DOHH2 (cell line): ENCODE measurements around the gene MEGF11.

Experiments
- H3F3A ChIP-seq: fragments of 200-600 bp; sonication (generic), shearing (Covaris generic); 2 replicates; pipeline ENCODE4 v1.6.0; 2016; ENCODE audit warnings: antibody characterized with exemption, mild to moderate bottlenecking; ENCODE audit not compliant: control insufficient read depth, insufficient read depth
- H3K27ac ChIP-seq: fragments of 200-600 bp; sonication (generic); 2 replicates; pipeline ENCODE4 v1.5.1; 2014; ENCODE audit warnings: low read depth, mild to moderate bottlenecking, low read length, moderate library complexity
- H3K27me3 ChIP-seq: fragments of 200-600 bp; sonication (generic); 2 replicates; pipeline ENCODE4 v1.6.1; 2014; ENCODE audit warnings: mild to moderate bottlenecking, low read length, mixed read lengths; ENCODE audit not compliant: control insufficient read depth
- H3K36me3 ChIP-seq: fragments of 200-600 bp; sonication (generic); 2 replicates; pipeline ENCODE4 v1.6.1; 2014; ENCODE audit warnings: mild to moderate bottlenecking, low read length, moderate library complexity, mixed read lengths; ENCODE audit not compliant: control insufficient read depth
- H3K4me1 ChIP-seq: fragments of 200-600 bp; sonication (generic); 2 replicates; pipeline ENCODE4 v1.6.1; 2014; ENCODE audit warnings: mild to moderate bottlenecking, low read length, mixed read lengths; ENCODE audit not compliant: control insufficient read depth
- H3K4me2 ChIP-seq: fragments of 200-600 bp; sonication (generic); 2 replicates; pipeline ENCODE4 v1.6.0; 2014; ENCODE audit warnings: mild to moderate bottlenecking, low read length, moderate library complexity
- H3K4me3 ChIP-seq: fragments of 200-600 bp; sonication (generic); 2 replicates; pipeline ENCODE4 v1.5.1; 2014; ENCODE audit warnings: mild to moderate bottlenecking, low read length, mixed read lengths
- H3K79me2 ChIP-seq: fragments of 200-600 bp; sonication (generic); 2 replicates; pipeline ENCODE4 v1.6.1; 2014; ENCODE audit warnings: mild to moderate bottlenecking, low read length, mixed read lengths; ENCODE audit not compliant: control insufficient read depth
- H3K9me2 ChIP-seq: fragments of 200-600 bp; sonication (generic); replicated peaks from 2 replicates; pipeline ENCODE4 v1.6.1; 2014; ENCODE audit warnings: mild to moderate bottlenecking, low read length, mixed read lengths; ENCODE audit not compliant: control insufficient read depth
- H3K9me3 ChIP-seq: fragments of 200-600 bp; sonication (generic); 2 replicates; pipeline ENCODE4 v1.6.1; 2014; ENCODE audit warnings: antibody characterized with exemption, low read length, mixed read lengths; ENCODE audit not compliant: control insufficient read depth, insufficient read depth
- H4K20me1 ChIP-seq: fragments of 200-600 bp; sonication (generic); 2 replicates; pipeline ENCODE4 v1.6.0; 2014; ENCODE audit warnings: low read depth, mild to moderate bottlenecking, antibody characterized with exemption, low read length, moderate library complexity; ENCODE audit not compliant: control insufficient read depth, insufficient read depth
- CTCF ChIP-seq: fragments of 200-600 bp; sonication (generic); IDR thresholded peaks from one replicate; pipeline ENCODE4 v1.5.1; 2014; ENCODE audit warnings: antibody characterized with exemption, mild to moderate bottlenecking, low read depth, low read length; ENCODE audit not compliant: poor library complexity, severe bottlenecking
- EZH2phosphoT487 ChIP-seq: fragments of 200-600 bp; sonication (generic); IDR thresholded peaks from 2 replicates; pipeline ENCODE4 v1.6.1; 2017; ENCODE audit warnings: borderline replicate concordance, mild to moderate bottlenecking, antibody characterized with exemption, low read length, moderate library complexity, mixed read lengths

Gene MEGF11

GRCh38 chr15:65949491-65949890 lies 304.1 kb downstream of the MEGF11 start:
- H3K36me3 ChIP-seq, result peaks cover 22% of the 10 kb centered on the region
- no peaks in the 10 kb centered on the region for H3K9me3 ChIP-seq
- no peak overlapping the region for H3K27ac ChIP-seq
- no peak overlapping the region for H3K4me2 ChIP-seq
- H3K9me2 ChIP-seq, result no peaks in the 10 kb centered on the region
- peaks cover 11% of the 10 kb centered on the region for H3K4me1 ChIP-seq
- H3F3A ChIP-seq, result no peaks in the 10 kb centered on the region
- H3K4me3 ChIP-seq, result no peak overlapping the region
- H3K79me2 ChIP-seq, result no peaks in the 10 kb centered on the region
- no peak for TF ChIP-seq CTCF
- no peak for TF ChIP-seq EZH2phosphoT487
- no peaks in the 10 kb centered on the region for H3K27me3 ChIP-seq
- H4K20me1 ChIP-seq, result no peaks in the 10 kb centered on the region

GRCh38 chr15:65949011-65949410 lies 304.5 kb downstream of the MEGF11 start:
- no peaks in the 10 kb centered on the region for H3K9me2 ChIP-seq
- peaks cover 18% of the 10 kb centered on the region for H3K36me3 ChIP-seq
- H3K4me2 ChIP-seq, result no peak overlapping the region
- peaks cover 6% of the 10 kb centered on the region for H3K4me1 ChIP-seq
- H3F3A ChIP-seq, result no peaks in the 10 kb centered on the region
- H4K20me1 ChIP-seq, result no peaks in the 10 kb centered on the region
- no peak for TF ChIP-seq EZH2phosphoT487
- TF ChIP-seq CTCF, result no peak
- H3K27me3 ChIP-seq, result no peaks in the 10 kb centered on the region
- no peaks in the 10 kb centered on the region for H3K79me2 ChIP-seq
- no peaks in the 10 kb centered on the region for H3K9me3 ChIP-seq
- H3K27ac ChIP-seq, result no peak overlapping the region
- no peak overlapping the region for H3K4me3 ChIP-seq

- Histone ChIP-seq H3K9me3 (no peaks in the 10 kb centered on the region), H4K20me1 (no peaks in the 10 kb centered on the region), H3K9me2 (no peaks in the 10 kb centered on the region), H3K27ac (no peak overlapping the region), H3K4me3 (no peak overlapping the region), H3K4me1 (no peaks in the 10 kb centered on the region; the same call in 1 of the 2 replicates), H3K27me3 (no peaks in the 10 kb centered on the region), H3K4me2 (no peak overlapping the region), H3K36me3 (peaks cover 12% of the 10 kb centered on the region), H3K79me2 (no peaks in the 10 kb centered on the region), H3F3A (no peaks in the 10 kb centered on the region)
- TF ChIP-seq EZH2phosphoT487 (no peak), CTCF (no peak)
These were observed 305.2 kb downstream of the MEGF11 start for GRCh38 chr15:65948383-65948782.
